ENCODE data around the gene ILK.

Gene ILK

DNA sequence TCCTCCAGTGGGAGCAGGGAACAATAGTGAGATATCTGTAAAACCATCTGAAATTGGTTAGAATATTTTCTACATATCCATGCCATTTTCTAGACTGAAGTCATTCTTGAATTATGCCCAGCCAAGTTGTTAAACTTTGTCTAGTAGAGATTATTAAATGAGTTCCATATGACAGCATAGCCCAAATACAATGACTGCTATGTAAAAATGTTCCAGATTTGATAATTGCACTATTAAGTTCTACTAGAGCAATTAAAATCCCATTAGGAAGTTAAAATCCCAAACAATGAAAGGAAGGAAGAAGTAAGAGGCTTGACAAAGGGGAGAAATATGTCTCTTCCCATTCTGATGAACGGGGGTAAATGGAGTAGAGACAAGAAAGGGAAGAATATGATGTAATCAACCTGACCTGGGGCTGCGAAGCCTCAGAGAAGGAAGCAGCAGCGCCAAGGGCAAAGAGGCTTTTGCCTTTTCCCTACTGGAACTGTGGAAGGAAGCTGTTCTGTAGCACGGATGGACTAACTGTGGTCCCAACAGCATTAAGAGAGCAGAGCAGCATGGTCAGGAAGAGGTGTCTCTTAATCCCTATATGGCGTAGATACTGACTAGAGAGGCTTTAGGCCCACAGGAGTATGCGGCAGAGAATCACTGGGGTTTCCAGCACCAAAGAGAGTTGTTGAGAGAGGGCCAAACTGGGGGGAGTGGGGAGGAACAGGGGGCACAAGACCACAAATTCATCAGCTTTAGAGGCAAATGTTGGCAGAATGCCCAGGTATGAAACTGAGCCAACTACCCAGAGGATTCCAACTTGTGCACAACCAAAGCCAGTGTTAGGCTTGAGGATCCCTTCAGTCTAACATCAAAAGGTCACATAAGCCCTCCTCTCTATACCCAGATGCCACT lies 26.9 kb upstream of the ILK start:
- TF ChIP-seq, protein P1, sequence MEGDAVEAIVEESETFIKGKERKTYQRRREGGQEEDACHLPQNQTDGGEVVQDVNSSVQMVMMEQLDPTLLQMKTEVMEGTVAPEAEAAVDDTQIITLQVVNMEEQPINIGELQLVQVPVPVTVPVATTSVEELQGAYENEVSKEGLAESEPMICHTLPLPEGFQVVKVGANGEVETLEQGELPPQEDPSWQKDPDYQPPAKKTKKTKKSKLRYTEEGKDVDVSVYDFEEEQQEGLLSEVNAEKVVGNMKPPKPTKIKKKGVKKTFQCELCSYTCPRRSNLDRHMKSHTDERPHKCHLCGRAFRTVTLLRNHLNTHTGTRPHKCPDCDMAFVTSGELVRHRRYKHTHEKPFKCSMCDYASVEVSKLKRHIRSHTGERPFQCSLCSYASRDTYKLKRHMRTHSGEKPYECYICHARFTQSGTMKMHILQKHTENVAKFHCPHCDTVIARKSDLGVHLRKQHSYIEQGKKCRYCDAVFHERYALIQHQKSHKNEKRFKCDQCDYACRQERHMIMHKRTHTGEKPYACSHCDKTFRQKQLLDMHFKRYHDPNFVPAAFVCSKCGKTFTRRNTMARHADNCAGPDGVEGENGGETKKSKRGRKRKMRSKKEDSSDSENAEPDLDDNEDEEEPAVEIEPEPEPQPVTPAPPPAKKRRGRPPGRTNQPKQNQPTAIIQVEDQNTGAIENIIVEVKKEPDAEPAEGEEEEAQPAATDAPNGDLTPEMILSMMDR (IDR thresholded peaks at IDR 0.05; ENCODE audit: low read depth, low read length) = no peak
- H3K4me3 ChIP-seq (ENCODE audit: low read depth, low read length) = no peak overlapping the region

DNA sequence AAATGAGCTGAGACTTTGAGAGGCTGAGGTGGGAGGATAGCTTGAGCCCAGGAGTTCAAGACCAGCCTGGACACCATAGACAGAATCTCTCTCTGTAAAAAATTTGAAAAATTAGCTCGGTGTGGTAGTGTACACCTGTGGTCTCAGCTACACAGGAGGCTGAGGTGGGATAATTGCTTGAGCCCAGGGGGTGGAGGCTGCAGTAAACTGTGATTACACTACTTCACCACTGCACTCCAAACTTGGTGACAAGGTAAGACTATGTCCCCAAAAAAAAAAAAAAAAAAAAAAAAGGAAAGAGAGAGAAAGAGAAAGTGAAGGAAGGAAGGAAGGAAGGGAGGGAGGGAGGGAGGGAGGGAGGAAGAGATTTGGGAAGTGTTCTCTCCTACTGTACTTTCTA lies 25.4 kb upstream of the ILK start:
- H3K4me3 ChIP-seq (ENCODE audit: low read depth, low read length) = no peak overlapping the region

DNA sequence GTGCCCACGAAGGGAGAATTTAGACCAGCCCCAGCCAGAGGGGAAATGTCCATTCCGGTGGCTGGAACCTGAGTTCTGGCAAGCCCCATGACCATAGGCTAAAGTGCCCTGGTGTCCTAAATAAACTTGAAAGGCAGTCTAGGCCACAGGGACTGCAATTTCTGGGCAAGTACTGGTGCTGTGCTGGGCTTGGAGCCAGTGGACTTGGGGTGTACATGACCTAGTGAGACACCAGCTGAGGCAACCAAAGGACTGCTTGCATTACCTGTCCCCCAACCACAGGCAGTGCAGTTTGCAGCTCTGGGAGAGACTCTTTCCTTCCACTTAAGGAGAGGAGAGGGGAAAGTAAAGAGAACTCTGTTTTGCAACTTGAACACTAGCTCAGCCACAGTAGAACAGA lies 23.9 kb upstream of the ILK start:
- TF ChIP-seq, protein P1 (IDR thresholded peaks at IDR 0.05; ENCODE audit: low read depth, low read length) = no peak
- no peak overlapping the region for H3K4me3 ChIP-seq (ENCODE audit: low read depth, low read length)

More for the DNA sequence above, 25.4 kb upstream of the ILK start:
- TF ChIP-seq, protein P1 (IDR thresholded peaks at IDR 0.05; ENCODE audit: low read depth, low read length) = no peak

DNA sequence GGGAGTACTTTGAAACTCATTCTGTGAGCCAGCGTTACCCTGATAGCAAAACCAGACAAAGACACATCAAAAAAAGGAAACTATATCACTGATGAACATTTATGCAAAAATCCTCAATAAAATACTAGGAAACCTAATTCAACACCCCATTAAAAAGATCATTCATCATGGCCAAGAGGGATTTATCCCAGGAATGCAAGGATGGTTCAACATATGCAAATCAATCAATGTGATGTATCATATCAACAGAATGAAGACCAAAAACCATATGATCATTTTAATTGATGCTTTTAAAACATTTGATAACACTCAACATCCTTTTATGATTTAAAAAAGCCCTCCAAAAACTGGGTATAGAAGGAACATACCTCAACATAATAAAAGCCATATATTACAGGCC lies 20.0 kb upstream of the ILK start:
- no peak overlapping the region for H3K4me3 ChIP-seq (ENCODE audit: low read depth, low read length)
- TF ChIP-seq, protein P1 (IDR thresholded peaks at IDR 0.05; ENCODE audit: low read depth, low read length) = no peak

DNA sequence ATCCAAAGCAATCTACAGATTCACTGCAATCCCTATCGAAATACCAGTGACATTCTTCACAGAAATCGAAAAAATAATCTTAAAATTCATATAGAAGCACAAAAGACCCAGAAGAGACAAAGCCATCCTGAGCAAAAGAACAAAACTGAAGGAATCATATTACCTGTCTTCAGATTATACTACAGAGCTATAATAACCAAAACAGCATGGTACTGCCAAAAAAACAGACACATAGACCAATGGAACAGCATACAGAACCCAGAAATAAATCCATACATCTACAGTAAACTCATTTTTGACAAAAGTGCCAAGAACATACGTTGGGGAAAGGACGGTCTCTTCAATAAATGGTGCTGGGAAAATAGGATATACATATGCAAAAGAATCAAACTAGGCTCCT lies 19.0 kb upstream of the ILK start:
- no peak overlapping the region for H3K4me3 ChIP-seq (ENCODE audit: low read depth, low read length)
- TF ChIP-seq, protein P1 (IDR thresholded peaks at IDR 0.05; ENCODE audit: low read depth, low read length) = no peak

DNA sequence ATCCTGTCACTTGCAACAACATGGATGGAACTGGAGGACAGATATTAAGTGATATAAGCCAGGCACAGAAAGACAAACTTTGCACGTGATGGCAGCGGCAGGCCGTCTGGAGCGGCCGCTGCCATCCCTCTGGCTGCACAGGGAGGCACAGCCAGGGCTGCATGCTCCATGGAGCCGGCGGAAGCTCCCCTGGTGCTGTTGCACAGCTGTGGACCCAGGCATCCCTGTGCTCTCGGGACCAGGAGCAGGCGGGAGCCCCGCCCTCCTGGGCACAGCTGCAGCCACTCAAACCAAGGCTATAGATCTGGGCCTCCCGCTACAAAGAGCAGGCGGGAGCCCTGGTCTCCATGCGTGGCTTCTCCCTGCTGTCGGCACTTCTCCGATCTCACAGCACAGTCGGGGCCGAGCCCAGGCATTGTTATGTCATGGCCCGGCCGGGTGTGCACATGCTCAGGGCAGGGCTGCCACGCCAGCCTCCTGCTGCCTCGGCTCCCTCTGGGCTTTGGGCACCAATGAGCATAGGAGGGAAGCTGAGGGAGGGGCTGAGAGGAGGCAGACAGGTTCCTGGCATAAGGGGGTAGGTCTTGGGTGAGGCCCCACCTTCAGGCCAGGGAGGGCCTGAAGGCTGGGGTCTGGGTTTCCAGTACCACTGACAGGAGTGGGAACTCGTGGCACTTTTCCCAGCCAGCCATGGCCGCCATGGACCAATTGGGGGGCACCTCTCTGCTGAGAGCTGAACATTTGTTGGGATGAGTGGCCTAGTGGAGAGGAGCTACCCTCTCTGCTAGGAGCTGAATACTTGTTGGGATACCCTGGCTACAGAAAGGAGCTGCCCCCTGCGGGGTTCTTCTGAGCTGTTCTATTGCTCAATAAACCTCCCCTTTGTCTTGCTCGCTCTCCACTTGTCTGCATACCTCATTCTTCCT lies 16.9 kb upstream of the ILK start:
- TF ChIP-seq, protein P1 (IDR thresholded peaks at IDR 0.05; ENCODE audit: low read depth, low read length) = no peak
- H3K4me3 ChIP-seq (ENCODE audit: low read depth, low read length) = no peak overlapping the region

All from WI38 (cell line).